ENCODE measurements around the gene LRFN2.

DNA sequence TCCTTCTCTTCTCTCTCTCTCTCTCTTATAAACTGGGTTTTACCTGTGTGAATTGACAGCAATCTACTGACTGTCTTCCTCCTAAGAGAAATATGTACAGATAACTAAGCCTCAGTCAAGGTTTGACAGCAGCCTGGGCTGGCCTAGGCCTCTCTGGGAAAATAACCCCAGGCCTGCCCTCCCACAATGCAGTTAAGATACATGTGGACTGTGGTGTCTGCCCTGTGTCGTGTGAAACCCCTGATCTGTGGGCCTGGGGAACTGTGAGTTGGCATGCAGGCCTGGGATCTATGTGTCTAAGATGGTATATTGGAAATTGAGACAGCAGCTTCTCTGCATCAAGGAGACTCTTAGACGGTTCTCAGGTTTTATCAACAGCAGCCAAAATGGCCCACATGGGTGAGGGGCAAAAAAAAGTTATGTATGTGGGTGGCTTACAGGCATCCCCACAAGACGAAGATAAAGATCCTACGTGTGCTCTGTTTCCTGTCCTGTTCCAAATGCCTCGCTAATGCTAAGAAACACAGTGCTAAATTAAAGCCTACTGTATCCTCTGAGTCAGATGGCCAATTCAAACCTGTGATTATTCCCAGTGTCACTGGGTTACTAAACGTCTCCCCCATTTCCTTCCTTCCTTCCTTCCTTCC, 19.0 kb downstream of the LRFN2 start:
- TF ChIP-seq CTCF (conservative IDR thresholded peaks at IDR 0.05; ENCODE audit: low read depth, low read length), result no peak
- no peak for TF ChIP-seq EZH2phosphoT487 (IDR thresholded peaks at IDR 0.05; ENCODE audit: borderline replicate concordance, low read length)
